GM19468 (cell line): ENCODE measurements around the gene POTEH.
"Not testable (repeated sequence)": the region's sequence is repeated elsewhere in the genome, so short reads cannot be mapped to it uniquely, and the experiment has no call there.

Experiments
- ATAC-seq: cut with Tn5 transposase; IDR thresholded peaks from one replicate; pipeline ENCODE4 v1.9.1; 2021; ENCODE audit warnings: mild to moderate bottlenecking, moderate library complexity, moderate number of reproducible peaks; ENCODE audit not compliant: unreplicated experiment; ENCODE audit errors: extremely low read depth

POTEH gene

GRCh38 chr22:15731023-15731422, 41.2 kb downstream of the POTEH start:
- ATAC-seq = not testable (repeated sequence)

- not testable (repeated sequence) for ATAC-seq
Observed at GRCh38 chr22:15734411-15734810, 44.6 kb downstream of the POTEH start.

- not testable (repeated sequence) for ATAC-seq
Observed at GRCh38 chr22:15738157-15738908, 48.5 kb downstream of the POTEH start.

- not testable (repeated sequence) for ATAC-seq
Observed at GRCh38 chr22:15738909-15739391, 49.1 kb downstream of the POTEH start.

- ATAC-seq = not testable (repeated sequence)
Observed at GRCh38 chr22:15747636-15748323, 58.0 kb downstream of the POTEH start.

GRCh38 chr22:15749181-15749970, 59.5 kb downstream of the POTEH start:
- not testable (repeated sequence) for ATAC-seq

GRCh38 chr22:15759443-15760097, 69.7 kb downstream of the POTEH start:
- not testable (repeated sequence) for ATAC-seq

- not testable (repeated sequence) for ATAC-seq
Observed at GRCh38 chr22:15760388-15761150, 70.7 kb downstream of the POTEH start.

GRCh38 chr22:15761151-15761777, 71.4 kb downstream of the POTEH start:
- not testable (repeated sequence) for ATAC-seq

GRCh38 chr22:15763559-15763958, 73.7 kb downstream of the POTEH start:
- not testable (repeated sequence) for ATAC-seq
